IPS-20b (cell line): Measurements from ENCODE around the gene PRODH2.
A peak's percentile ranks its signal among the peaks of the same experiment; 100 is the strongest.
"Not testable (repeated sequence)": the region's sequence is repeated elsewhere in the genome, so short reads cannot be mapped to it uniquely, and the experiment has no call there.

ENCODE experiments used
- H3K27ac ChIP-seq: one replicate; pipeline ENCODE4 v1.5.1; 2013; ENCODE audit warnings: low read length
- H3K27me3 ChIP-seq: 2 replicates; pipeline ENCODE4 v1.6.1; 2013; ENCODE audit warnings: mild to moderate bottlenecking, low read length, inconsistent platforms; ENCODE audit not compliant: insufficient read depth
- H3K36me3 ChIP-seq: 2 replicates; pipeline ENCODE4 v1.6.1; 2013; ENCODE audit warnings: low read depth, mild to moderate bottlenecking, inconsistent platforms, low read length, moderate library complexity; ENCODE audit not compliant: insufficient read depth
- H3K4me1 ChIP-seq: 2 replicates; pipeline ENCODE4 v1.6.1; 2013; ENCODE audit warnings: mild to moderate bottlenecking, control low read depth, inconsistent platforms, low read length, moderate library complexity; ENCODE audit not compliant: insufficient read depth
- H3K4me3 ChIP-seq: 2 replicates; pipeline ENCODE4 v1.5.1; 2013; ENCODE audit warnings: mild to moderate bottlenecking, low read length, inconsistent platforms
- H3K9ac ChIP-seq: 2 replicates; pipeline ENCODE4 v1.6.1; 2013; ENCODE audit warnings: low read depth, mild to moderate bottlenecking, inconsistent platforms, low read length, moderate library complexity
- H3K9me3 ChIP-seq: 2 replicates; pipeline ENCODE4 v1.6.1; 2013; ENCODE audit warnings: mild to moderate bottlenecking, low read depth, low read length, inconsistent platforms; ENCODE audit not compliant: insufficient read depth

The PRODH2 gene

DNA sequence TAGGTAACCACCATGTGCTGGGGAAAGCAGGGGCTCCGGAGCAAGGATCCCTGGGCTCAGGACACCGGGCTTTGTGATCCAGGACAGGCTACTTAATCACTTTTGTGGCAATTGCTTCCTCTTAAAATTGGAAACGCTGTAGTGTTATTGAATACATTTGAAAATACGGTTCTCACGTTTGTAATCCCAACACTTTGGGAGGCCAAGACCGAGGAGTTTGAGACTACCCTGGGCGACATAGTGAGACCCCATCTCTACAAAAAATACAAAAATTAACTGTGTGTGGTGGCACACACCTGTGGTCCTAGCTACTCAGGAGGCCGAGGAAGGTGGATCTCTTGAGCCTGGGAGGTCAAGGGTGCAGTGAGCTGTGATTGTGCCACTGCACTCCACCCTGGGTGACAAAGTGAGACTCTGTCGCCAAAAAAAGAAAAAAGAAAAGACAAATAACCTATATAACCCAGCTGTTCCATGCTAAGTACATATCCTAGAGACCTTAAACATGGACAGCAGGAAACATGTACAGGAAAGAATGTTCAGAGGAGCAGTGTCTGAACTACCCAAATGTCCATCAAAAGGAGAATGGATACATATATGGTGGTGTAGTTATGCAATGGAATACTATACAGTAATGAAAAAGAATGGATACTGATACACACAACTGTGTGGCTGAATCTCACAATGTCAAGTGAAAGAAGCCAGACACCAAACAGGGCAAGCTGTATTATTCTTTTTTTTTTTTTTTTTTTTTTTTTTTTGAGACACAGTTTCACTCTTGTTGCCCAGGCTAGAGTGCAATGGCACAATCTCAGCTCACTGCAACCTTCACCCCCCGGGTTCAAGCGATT, 622 bp upstream of the PRODH2 start:
- H3K27ac ChIP-seq, result no peak overlapping the region
- no peaks in the 10 kb centered on the region for H3K9me3 ChIP-seq
- H3K4me3 ChIP-seq, result no peak overlapping the region
- 0 out of 2 replicates have a peak, but pooled peaks cover under 1% of the 10 kb centered on the region for H3K27me3 ChIP-seq
- no peaks in the 10 kb centered on the region for H3K36me3 ChIP-seq
- peaks cover 3% of the 10 kb centered on the region; the same call in 1 of the 2 replicates for H3K4me1 ChIP-seq
- no peak overlapping the region for H3K9ac ChIP-seq

DNA sequence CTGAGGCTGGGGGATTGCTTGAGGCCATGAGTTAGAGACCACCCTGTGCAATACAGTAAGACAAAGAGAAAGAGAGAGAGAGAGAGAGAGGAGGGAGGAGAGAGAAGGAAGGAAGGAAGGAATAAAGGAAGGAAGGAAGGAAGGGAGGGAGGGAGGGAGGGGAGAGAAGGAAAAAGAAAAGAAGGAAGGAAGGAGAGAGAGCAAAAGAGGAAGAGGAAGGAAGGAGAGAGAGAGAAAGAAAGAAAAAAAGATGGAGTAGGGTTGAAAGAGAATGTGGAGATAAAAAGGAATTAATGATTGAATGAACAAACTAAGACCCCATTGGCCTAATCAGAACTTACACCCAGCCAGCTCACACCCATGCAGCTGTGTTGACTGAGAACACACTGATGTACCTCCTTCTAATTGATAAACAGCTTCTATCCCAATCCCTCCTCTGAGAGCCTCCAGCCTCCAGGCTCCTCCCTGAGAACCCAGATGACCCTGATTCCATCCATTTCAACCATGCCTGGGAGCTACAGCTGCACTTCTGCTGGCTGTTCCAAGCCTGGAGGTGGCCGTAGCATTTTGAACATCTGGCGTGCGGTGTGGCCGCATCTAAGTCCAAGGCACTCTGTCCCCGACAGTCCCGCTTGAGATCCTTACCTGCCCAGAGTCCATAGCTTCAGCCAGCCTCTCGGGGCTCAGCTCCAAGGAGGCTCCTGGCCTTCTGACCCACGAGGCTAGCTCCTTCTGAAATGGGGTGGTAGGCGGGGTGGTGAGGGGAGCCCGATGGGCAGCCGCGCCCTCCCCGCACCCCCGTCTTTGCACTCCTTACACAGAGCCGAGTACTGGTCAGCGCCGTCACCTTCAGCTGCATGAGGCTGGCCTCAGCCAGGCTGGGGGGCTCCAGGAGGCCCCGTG, 1.1 kb downstream of the PRODH2 start:
- Histone ChIP-seq H3K4me3 (no peak overlapping the region), H3K36me3 (no peaks in the 10 kb centered on the region), H3K27me3 (no peaks in the 10 kb centered on the region), H3K9ac (no peak overlapping the region), H3K27ac (no peak overlapping the region), H3K4me1 (peaks cover 3% of the 10 kb centered on the region; the same call in 1 of the 2 replicates), H3K9me3 (no peaks in the 10 kb centered on the region)

DNA sequence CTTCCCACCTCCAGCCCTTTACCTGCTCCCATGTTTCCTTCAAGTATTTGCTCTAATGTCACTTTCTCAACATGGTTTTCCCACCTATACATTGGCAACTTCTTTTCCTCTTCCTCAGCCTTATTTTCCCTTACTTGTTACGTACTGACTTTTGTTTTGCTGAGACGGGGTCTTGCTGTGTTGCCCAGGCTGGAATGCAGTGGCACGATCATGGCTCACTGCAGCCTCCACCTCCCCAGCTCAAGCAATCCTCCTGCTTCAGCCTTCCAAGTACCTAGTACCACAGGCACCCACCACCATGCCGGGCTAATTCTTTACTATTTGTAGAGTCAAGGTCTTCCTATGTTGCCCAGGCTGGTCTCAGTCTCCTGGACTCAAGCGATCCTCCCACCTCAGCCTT, 5.0 kb downstream of the PRODH2 start:
- Histone ChIP-seq H3K27ac (no peak overlapping the region), H3K4me3 (no peak overlapping the region), H3K9me3 (no peaks in the 10 kb centered on the region)

DNA sequence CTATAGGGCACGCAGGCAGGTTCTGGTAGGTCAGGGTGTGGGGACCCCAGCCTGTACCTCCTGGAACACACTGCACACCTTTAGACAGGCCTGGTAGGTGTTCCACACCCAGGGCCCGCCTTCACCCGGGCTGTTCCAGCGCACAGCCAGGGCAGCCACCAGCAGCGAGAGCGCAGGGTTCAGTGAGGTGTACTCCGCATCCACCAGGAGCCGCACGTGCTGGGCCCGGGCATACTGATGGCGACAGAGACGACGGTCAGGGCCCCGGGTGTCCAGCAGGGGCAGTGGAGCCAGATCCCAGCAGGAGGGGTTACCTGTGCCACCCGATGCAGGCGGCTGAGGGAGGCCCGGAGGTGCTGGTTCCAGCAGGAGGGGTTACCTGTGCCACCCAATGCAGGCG, 6.0 kb downstream of the PRODH2 start:
- no peaks in the 10 kb centered on the region for H3K36me3 ChIP-seq
- H3K27me3 ChIP-seq, result no peaks in the 10 kb centered on the region; the same call in 1 of the 2 replicates
- no peaks in the 10 kb centered on the region for H3K4me1 ChIP-seq
- no peak overlapping the region for H3K27ac ChIP-seq
- H3K9ac ChIP-seq, result no peak overlapping the region
- no peaks in the 10 kb centered on the region for H3K9me3 ChIP-seq
- H3K4me3 ChIP-seq, result no peak overlapping the region

More for the DNA sequence above, 5.0 kb downstream of the PRODH2 start:
- H3K36me3 ChIP-seq, result no peaks in the 10 kb centered on the region
- no peak overlapping the region for H3K9ac ChIP-seq
- H3K4me1 ChIP-seq, result no peaks in the 10 kb centered on the region
- H3K27me3 ChIP-seq, result no peaks in the 10 kb centered on the region; the same call in 1 of the 2 replicates

DNA sequence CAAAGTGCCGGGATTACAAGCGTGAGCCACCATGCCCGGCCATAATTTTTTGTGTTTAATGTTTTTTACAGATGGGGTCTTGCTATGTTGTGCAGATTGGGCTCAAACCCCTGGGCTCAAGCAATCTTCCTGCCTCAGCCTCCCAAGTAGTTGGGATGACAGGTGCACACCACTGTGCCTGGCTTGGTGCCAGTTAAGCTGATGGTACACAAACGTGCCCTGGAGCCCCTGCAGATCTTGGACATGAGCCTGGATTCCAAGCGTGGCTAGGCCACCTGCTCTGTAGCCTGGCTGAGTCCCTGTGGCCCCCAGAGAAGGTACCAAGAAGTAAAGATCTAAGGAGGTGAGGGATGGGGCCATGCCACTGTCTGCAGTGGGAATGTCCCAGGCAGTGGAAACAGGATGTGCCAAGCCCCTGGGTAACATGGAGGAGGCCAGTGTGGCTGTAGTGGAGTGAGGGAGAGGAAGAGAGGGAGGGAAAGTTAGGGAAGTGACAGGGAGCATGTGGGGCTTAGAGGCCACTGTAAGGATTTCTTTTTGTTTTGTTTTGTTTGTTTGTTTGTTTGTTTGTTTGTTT, 7.0 kb downstream of the PRODH2 start:
- no peak overlapping the region for H3K4me3 ChIP-seq
- no peaks in the 10 kb centered on the region for H3K4me1 ChIP-seq
- H3K9ac ChIP-seq, result no peak overlapping the region
- H3K27me3 ChIP-seq, result no peaks in the 10 kb centered on the region; the same call in 1 of the 2 replicates
- H3K27ac ChIP-seq, result no peak overlapping the region
- H3K36me3 ChIP-seq, result no peaks in the 10 kb centered on the region
- H3K9me3 ChIP-seq, result no peaks in the 10 kb centered on the region

DNA sequence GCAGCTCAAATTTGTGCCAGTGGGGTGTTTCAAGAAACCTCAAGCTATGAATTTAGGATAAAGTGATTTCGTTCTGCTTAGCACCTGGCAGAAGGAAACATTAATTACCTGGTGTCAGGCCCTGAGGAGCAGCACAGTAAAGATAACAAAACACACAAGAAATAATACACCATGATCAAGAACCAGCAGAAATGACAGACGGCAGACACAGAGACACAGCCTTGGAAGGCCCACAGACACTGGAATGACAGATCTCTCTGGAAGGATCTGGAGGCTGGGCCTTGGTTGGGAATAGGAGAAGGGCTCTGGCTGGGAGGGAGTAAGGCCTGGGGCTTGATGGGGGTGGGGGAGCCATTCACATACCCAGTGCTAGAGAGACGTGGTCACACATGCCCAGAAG, 10.8 kb downstream of the PRODH2 start:
- H3K9ac ChIP-seq, result no peak overlapping the region
- no peak overlapping the region for H3K4me3 ChIP-seq

DNA sequence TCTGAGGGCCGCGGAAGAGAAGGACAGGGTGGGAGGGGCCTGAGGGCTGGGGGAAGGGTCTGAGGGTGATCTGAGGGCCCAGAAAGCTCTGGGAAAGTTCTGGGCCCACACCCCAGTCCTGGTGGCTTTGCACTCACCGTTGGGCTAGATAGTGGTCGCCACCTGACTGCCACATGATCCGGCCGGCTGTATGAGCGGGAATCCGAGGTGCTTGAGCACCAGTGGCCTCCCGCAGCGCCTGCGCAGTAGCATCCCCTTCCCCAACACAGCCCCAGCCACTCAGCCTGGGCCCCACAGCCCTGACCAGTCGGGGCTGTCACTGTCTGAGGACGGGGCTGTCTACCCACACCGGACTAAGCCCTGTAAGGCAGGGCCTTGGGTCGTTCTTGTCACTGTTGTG, 15.0 kb downstream of the PRODH2 start:
- Histone ChIP-seq H3K36me3 (no peaks in the 10 kb centered on the region), H3K9me3 (no peaks in the 10 kb centered on the region), H3K9ac (no peak overlapping the region), H3K4me3 (peak overlapping the region; percentile 56; the same call in 1 of the 2 replicates), H3K4me1 (no peaks in the 10 kb centered on the region), H3K27me3 (peaks cover 36% of the 10 kb centered on the region), H3K27ac (no peak overlapping the region)

More for the DNA sequence above, 10.8 kb downstream of the PRODH2 start:
- no peak overlapping the region for H3K27ac ChIP-seq
- H3K27me3 ChIP-seq, result peaks cover 18% of the 10 kb centered on the region
- no peaks in the 10 kb centered on the region for H3K4me1 ChIP-seq
- H3K9me3 ChIP-seq, result no peaks in the 10 kb centered on the region
- no peaks in the 10 kb centered on the region for H3K36me3 ChIP-seq

DNA sequence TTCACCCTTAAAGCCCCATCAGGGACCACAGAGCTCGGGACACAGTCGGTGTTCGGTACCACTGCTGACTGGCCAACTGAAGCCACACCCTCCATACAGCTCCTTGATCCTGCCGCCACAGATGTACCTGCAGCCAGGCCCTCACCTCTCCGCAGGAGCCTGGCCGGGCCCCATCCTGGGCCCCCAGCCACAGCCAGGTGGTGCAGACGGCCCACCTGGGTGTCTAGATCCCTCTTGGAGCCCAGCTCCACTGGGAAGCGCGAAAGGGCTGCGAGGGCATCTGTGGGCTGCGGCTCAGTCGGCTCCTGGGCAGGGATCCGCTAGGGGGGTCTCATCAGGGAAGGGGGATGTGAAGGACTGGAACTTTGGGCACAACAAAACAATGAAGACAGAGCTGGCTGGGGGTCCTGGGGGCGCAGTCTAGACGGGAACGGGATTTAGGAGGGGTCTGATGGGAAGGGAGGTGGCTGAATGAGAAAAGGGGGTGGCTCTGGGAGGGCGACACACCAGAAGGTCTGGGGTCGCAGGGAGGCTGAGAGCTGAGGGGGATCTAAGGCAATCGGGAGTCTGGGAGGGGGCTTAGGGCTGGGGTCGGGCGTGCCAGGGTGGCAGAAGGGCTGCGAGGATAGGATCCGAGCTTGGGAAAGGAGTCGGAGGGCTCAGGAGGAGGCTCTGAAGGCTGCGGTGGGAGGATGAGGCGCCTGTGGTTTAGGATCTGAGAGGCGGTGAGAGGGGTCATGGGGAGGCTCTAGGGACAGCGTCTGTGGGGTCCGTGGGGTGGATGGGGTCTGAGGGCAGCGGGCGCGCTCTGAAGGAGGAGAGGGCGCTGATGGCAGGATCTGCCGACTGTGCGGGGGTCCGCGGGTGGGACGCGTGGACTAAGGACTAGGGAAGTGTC, 15.8 kb downstream of the PRODH2 start:
- H3K4me3 ChIP-seq, result peak overlapping the region; percentile 56; the same call in 1 of the 2 replicates
- no peak overlapping the region for H3K27ac ChIP-seq
- no peaks in the 10 kb centered on the region for H3K36me3 ChIP-seq
- H3K4me1 ChIP-seq, result no peaks in the 10 kb centered on the region
- no peak overlapping the region for H3K9ac ChIP-seq
- H3K9me3 ChIP-seq, result no peaks in the 10 kb centered on the region
- H3K27me3 ChIP-seq, result peaks cover 36% of the 10 kb centered on the region

DNA sequence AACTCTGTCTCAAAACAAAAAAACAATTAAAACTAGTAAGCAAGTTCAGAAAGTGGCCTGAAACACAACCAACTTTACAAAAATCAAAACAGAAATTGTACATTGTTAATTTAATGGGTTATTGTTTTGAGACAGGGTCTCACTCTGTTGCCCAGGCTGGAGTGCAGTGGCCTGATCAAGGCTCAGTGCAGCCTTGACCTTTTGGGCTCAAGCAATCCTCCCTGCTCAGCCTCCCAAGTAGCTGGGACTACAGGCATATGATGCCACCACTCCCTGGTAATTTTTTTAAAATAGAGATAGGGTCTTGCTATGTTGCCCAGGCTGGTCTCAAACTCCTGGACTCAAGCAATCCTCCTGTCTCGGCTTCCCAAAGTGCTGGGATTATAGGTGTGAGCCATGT, 17.1 kb downstream of the PRODH2 start:
- not testable (repeated sequence) for H3K36me3 ChIP-seq, H3K9me3 ChIP-seq, H3K27ac ChIP-seq, H3K9ac ChIP-seq, H3K4me3 ChIP-seq, H3K4me1 ChIP-seq
- peaks cover 36% of the 10 kb centered on the region for H3K27me3 ChIP-seq

DNA sequence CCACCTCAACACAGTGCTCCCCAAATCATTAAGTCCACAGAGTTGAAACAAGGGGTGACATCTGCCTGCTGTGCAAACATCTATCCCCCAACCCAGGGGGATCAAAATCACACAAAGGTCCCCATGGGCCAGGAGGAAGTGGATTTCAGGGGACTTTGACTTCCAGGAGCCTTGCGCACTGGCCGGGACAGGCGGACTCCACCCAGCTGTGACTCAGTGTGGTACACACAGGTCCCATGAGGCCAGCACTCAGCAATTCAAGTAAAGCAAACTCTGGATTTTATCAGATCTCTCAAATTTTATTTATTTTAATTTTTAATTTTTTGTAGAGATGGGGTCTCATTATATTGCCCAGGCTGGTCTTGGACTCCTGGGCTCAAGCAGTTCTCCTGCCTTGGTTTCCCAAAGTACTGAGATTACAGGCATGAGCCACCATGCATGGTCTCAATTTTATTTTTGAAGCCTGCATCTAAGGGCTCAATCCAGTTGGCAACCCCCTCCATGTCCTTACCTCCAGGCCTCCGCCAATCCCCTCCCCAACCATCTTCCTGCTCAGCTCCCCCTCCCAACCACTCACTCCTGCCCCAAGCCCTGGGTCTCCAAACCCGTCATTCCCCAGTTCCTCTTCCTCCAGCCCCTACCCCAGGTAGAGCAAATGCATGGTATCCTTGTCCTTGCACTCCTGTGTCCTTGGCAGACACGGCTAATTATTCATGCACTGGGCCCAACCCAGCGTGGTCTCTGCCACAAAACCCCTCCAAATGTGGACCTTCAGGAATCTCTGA, 19.1 kb downstream of the PRODH2 start:
- Histone ChIP-seq H3K9ac (no peak overlapping the region), H3K27ac (no peak overlapping the region), H3K4me1 (no peaks in the 10 kb centered on the region), H3K36me3 (no peaks in the 10 kb centered on the region), H3K9me3 (no peaks in the 10 kb centered on the region), H3K27me3 (peaks cover 36% of the 10 kb centered on the region), H3K4me3 (no peak overlapping the region)
